ENCODE results near the gene CBFA2T2. TPM values are rescaled to one million over a fixed set of nuclear protein-coding genes. Genes with fewer than 3 reads are reported as not detected.
A peak's percentile ranks its signal among the peaks of the same experiment; 100 is the strongest.

CBFA2T2 gene
- total and polyA plus RNA-seq, 2 donors from 2014 or later = 5.5 to 17.3 TPM

DNA sequence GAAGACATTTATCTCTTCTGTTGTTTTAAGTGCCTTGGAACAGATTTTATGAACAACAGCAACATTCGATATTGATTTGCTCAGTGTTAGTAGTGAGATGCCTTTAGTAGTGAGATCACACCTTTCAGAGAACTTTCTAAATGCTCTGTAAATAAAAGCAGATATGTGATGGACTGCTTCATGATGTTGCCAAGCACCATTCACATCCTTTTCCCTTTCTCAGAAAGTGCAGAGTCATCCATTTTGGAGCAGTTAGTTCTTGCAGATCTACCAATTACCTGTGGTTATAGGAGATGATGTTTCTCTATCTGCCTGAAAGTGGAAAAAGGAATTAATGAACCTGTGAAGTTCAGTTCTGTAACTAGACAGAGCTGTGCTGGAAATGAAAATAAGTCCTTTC, 27.0 kb downstream of the CBFA2T2 start:
- FAIRE-seq (no peak), DNase-seq (no peak)
- no peak overlapping the region for H3K9ac ChIP-seq (ENCODE audit: low read length in 3 of 3)
- no peaks in the 10 kb centered on the region for H3K36me3 ChIP-seq (ENCODE audit: control insufficient read depth in 2 of 3, insufficient read depth in 3 of 3, low read length in 3 of 3)
- TF ChIP-seq, protein P1, sequence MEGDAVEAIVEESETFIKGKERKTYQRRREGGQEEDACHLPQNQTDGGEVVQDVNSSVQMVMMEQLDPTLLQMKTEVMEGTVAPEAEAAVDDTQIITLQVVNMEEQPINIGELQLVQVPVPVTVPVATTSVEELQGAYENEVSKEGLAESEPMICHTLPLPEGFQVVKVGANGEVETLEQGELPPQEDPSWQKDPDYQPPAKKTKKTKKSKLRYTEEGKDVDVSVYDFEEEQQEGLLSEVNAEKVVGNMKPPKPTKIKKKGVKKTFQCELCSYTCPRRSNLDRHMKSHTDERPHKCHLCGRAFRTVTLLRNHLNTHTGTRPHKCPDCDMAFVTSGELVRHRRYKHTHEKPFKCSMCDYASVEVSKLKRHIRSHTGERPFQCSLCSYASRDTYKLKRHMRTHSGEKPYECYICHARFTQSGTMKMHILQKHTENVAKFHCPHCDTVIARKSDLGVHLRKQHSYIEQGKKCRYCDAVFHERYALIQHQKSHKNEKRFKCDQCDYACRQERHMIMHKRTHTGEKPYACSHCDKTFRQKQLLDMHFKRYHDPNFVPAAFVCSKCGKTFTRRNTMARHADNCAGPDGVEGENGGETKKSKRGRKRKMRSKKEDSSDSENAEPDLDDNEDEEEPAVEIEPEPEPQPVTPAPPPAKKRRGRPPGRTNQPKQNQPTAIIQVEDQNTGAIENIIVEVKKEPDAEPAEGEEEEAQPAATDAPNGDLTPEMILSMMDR (IDR thresholded peaks at IDR 0.05; ENCODE audit: borderline replicate concordance, extremely low read depth, insufficient read depth) = no peak
- no peaks in the 10 kb centered on the region for H3K27me3 ChIP-seq (ENCODE audit: control insufficient read depth, insufficient read depth, low read length)
- H3K9me3 ChIP-seq (ENCODE audit: control insufficient read depth in 2 of 3, insufficient read depth in 1 of 3, low read length in 3 of 3) = no peaks in the 10 kb centered on the region
- peaks cover 0 to 3% (median under 1%) of the 10 kb centered on the region in 3 donors for H3K4me1 ChIP-seq (ENCODE audit: control insufficient read depth in 2 of 3, insufficient read depth in 2 of 3, low read depth in 1 of 3, low read length in 3 of 3)
- H3K4me3 ChIP-seq (ENCODE audit: low read length in 3 of 3) = no peak overlapping the region
- intact Hi-C loops (cut with DNase I) = no loop called here
- H3K27ac ChIP-seq (ENCODE audit: low read depth in 2 of 2, low read length in 2 of 2) = peak overlapping the region in 1 of 2 donors; percentile 9

DNA sequence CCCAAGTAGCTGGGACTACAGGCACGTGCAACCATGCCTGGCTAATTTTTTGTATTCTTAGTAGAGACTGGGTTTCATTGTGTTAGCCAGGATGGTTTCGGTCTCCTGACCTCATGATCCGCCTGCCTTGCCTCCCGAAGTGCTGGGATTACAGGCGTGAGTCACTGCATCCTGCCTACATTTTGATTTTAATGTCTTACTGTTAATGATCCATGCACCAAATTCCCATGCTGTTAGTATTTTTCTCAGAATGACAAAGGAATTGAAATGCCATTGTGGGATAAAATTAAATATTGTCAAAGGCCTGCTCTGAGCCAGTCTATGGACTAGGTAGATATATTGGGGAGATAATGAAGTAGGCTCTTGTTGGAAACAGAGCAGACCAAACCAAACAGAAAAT, 28.2 kb downstream of the CBFA2T2 start:
- Histone ChIP-seq H3K4me1 (ENCODE audit: control insufficient read depth in 2 of 3, insufficient read depth in 2 of 3, low read depth in 1 of 3, low read length in 3 of 3) (peaks cover 0 to 2% (median 0%) of the 10 kb centered on the region in 3 donors), H3K4me3 (ENCODE audit: low read length in 3 of 3) (no peak overlapping the region), H3K36me3 (ENCODE audit: control insufficient read depth in 2 of 3, insufficient read depth in 3 of 3, low read length in 3 of 3) (no peaks in the 10 kb centered on the region), H3K9me3 (ENCODE audit: control insufficient read depth in 2 of 3, insufficient read depth in 1 of 3, low read length in 3 of 3) (no peaks in the 10 kb centered on the region), H3K27me3 (ENCODE audit: control insufficient read depth, insufficient read depth, low read length) (no peaks in the 10 kb centered on the region), H3K27ac (ENCODE audit: low read depth in 2 of 2, low read length in 2 of 2) (peak overlapping the region in 1 of 2 donors; percentile 43), H3K9ac (ENCODE audit: low read length in 3 of 3) (no peak overlapping the region)
- DNase-seq (peak in 3 of 5 donors; percentile 52 to 87 (median 80)), FAIRE-seq (no peak)
- TF ChIP-seq, protein P1 (IDR thresholded peaks at IDR 0.05; ENCODE audit: borderline replicate concordance, extremely low read depth, insufficient read depth) = no peak
- intact Hi-C loops (cut with DNase I) = no loop called here

DNA sequence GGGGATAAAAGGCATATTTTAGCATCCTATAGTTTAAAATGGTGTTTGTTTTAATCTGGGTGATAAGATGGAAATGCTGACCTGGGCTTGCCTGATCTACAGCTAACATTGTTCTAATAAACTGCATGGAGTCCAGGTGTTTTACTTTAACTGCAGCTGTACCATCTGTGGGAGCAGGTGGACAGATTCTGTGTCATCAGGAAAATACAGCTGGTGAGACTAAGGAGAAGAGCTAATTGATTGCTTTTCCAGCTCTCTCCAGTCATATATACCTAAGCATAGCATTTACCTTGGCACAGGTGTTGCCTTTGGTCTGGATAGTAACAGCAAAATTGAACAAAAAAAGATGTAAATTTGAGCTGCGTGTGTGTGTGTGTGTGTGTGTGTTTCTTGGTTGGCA, 31.6 kb downstream of the CBFA2T2 start:
- no peaks in the 10 kb centered on the region for H3K9me3 ChIP-seq (ENCODE audit: control insufficient read depth in 2 of 3, insufficient read depth in 1 of 3, low read length in 3 of 3)
- intact Hi-C loops (cut with DNase I) = no loop called here
- H3K4me1 ChIP-seq (ENCODE audit: control insufficient read depth in 2 of 3, insufficient read depth in 2 of 3, low read depth in 1 of 3, low read length in 3 of 3) = peaks cover 2 to 3% (median 2%) of the 10 kb centered on the region in 3 donors
- TF ChIP-seq, protein P1 (IDR thresholded peaks at IDR 0.05; ENCODE audit: borderline replicate concordance, extremely low read depth, insufficient read depth) = no peak
- no peak for FAIRE-seq
- no peak overlapping the region for H3K4me3 ChIP-seq (ENCODE audit: low read length in 3 of 3)
- peak in 3 of 5 donors; percentile 61 to 73 (median 66) for DNase-seq
- no peaks in the 10 kb centered on the region for H3K36me3 ChIP-seq (ENCODE audit: control insufficient read depth in 2 of 3, insufficient read depth in 3 of 3, low read length in 3 of 3)
- no peak overlapping the region for H3K9ac ChIP-seq (ENCODE audit: low read length in 3 of 3)
- H3K27ac ChIP-seq (ENCODE audit: low read depth in 2 of 2, low read length in 2 of 2) = no peak overlapping the region
- H3K27me3 ChIP-seq (ENCODE audit: control insufficient read depth, insufficient read depth, low read length) = no peaks in the 10 kb centered on the region

DNA sequence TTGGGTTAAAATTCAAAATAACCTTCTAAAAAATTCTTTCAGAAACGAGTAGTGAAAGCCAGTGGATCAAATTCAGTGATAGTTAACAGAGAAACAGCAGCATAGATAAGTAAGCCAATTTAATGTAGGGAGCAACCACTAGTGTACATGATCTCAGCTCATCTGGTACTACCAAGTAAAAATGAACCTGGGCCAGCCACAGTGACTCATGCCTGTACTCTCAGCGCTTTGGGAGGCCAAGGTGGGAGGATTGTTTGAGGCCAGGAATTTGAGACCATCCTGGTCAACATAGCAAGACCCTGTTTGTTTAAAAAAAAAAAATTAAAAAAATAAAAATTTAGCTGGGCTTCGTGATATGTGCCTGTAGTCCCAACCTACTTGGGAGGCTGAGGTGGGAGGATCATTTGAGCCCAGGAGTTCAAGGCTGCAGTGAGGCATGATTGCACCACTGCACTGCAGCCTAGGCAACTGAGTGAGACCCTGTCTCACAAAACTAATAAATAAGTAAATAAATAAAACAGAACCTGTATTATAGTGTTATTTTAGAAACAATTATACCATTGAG, 32.4 kb downstream of the CBFA2T2 start:
- no peak for FAIRE-seq
- H3K9me3 ChIP-seq (ENCODE audit: control insufficient read depth in 2 of 3, insufficient read depth in 1 of 3, low read length in 3 of 3) = no peaks in the 10 kb centered on the region
- no peaks in the 10 kb centered on the region for H3K27me3 ChIP-seq (ENCODE audit: control insufficient read depth, insufficient read depth, low read length)
- no peak overlapping the region for H3K9ac ChIP-seq (ENCODE audit: low read length in 3 of 3)
- peaks cover 2 to 3% (median 2%) of the 10 kb centered on the region in 3 donors for H3K4me1 ChIP-seq (ENCODE audit: control insufficient read depth in 2 of 3, insufficient read depth in 2 of 3, low read depth in 1 of 3, low read length in 3 of 3)
- H3K27ac ChIP-seq (ENCODE audit: low read depth in 2 of 2, low read length in 2 of 2) = no peak overlapping the region
- H3K4me3 ChIP-seq (ENCODE audit: low read length in 3 of 3) = no peak overlapping the region
- DNase-seq = no peak
- TF ChIP-seq, protein P1 (IDR thresholded peaks at IDR 0.05; ENCODE audit: borderline replicate concordance, extremely low read depth, insufficient read depth) = no peak
- no peaks in the 10 kb centered on the region for H3K36me3 ChIP-seq (ENCODE audit: control insufficient read depth in 2 of 3, insufficient read depth in 3 of 3, low read length in 3 of 3)
- intact Hi-C loops (cut with DNase I) = no loop called here

Measured in kidney (tissue), 14 donors.